ENCODE results near the gene ATP8A1.

DNA sequence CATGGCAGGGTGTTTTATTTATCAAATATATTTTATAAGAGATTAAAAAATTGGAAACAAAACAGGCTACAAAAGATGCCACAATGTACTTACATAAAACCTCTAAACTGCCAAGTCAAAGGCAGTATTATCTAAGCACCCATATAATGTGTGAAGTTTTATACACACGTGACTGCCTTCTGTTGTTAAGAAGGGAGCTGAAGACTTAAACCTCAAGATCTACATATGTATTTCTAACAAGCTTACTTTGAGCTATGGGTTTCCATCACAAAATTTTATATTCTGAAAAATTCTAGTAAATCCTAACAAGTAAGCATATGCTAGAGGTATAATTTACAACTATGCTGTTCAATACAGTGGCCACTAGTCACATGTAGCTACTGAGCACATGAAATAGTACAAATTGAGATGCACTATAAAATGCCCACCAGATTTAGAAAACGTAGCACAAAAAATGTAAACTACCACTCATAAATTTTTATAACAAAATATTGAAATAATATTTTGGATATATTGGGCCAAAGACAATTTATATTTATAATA, 9.8 kb downstream of the ATP8A1 start:
- no peak for TF ChIP-seq POLR2A (IDR thresholded peaks at IDR 0.05; ENCODE audit: extremely low read depth, insufficient read length)
- TF ChIP-seq, protein P1, sequence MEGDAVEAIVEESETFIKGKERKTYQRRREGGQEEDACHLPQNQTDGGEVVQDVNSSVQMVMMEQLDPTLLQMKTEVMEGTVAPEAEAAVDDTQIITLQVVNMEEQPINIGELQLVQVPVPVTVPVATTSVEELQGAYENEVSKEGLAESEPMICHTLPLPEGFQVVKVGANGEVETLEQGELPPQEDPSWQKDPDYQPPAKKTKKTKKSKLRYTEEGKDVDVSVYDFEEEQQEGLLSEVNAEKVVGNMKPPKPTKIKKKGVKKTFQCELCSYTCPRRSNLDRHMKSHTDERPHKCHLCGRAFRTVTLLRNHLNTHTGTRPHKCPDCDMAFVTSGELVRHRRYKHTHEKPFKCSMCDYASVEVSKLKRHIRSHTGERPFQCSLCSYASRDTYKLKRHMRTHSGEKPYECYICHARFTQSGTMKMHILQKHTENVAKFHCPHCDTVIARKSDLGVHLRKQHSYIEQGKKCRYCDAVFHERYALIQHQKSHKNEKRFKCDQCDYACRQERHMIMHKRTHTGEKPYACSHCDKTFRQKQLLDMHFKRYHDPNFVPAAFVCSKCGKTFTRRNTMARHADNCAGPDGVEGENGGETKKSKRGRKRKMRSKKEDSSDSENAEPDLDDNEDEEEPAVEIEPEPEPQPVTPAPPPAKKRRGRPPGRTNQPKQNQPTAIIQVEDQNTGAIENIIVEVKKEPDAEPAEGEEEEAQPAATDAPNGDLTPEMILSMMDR (IDR thresholded peaks at IDR 0.05; ENCODE audit: low read depth, low read length) = no peak
- TF ChIP-seq, protein P2, sequence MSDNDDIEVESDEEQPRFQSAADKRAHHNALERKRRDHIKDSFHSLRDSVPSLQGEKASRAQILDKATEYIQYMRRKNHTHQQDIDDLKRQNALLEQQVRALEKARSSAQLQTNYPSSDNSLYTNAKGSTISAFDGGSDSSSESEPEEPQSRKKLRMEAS (IDR thresholded peaks at IDR 0.05; ENCODE audit: low read depth, low read length) = no peak
- no peak for TF ChIP-seq MYC (IDR thresholded peaks at IDR 0.05; ENCODE audit: low read depth, low read length)

Data from NB4 (cell line).